ACC112 (cell line): ENCODE measurements around the gene PLXNA2.

Experiments
- H2AFZ ChIP-seq: fragments of 200-600 bp; sonication (generic); one replicate; pipeline ENCODE4 v1.6.0; 2017; ENCODE audit warnings: antibody characterized with exemption, low read length; ENCODE audit not compliant: unreplicated experiment
- H3K27ac ChIP-seq: fragments of 200-600 bp; sonication (generic); 2 replicates; pipeline ENCODE4 v1.5.1; 2014; ENCODE audit warnings: low read depth, mild to moderate bottlenecking, antibody characterized with exemption, low read length, moderate library complexity
- H3K27me3 ChIP-seq: fragments of 200-600 bp; sonication (generic); 2 replicates; pipeline ENCODE4 v1.6.1; 2014; ENCODE audit warnings: mild to moderate bottlenecking, antibody characterized with exemption, low read length, moderate library complexity, mixed read lengths; ENCODE audit not compliant: insufficient read depth
- H3K36me3 ChIP-seq: fragments of 200-600 bp; sonication (generic); 2 replicates; pipeline ENCODE4 v1.6.1; 2016; ENCODE audit warnings: mild to moderate bottlenecking, antibody characterized with exemption, low read length, moderate library complexity, mixed read lengths; ENCODE audit not compliant: insufficient read depth
- H3K4me1 ChIP-seq: fragments of 200-600 bp; sonication (generic); one replicate; pipeline ENCODE4 v1.6.1; 2016; ENCODE audit warnings: low read length, mixed read lengths; ENCODE audit not compliant: insufficient read depth, unreplicated experiment, control insufficient read depth
- H3K4me3 ChIP-seq: fragments of 200-600 bp; sonication (generic); 2 replicates; pipeline ENCODE4 v1.5.1; 2014; ENCODE audit warnings: mild to moderate bottlenecking, low read depth, low read length
- H3K79me2 ChIP-seq: fragments of 200-600 bp; sonication (generic); one replicate; pipeline ENCODE4 v1.6.0; 2016; ENCODE audit warnings: low read length; ENCODE audit not compliant: control insufficient read depth, unreplicated experiment, insufficient read depth

Gene PLXNA2

DNA sequence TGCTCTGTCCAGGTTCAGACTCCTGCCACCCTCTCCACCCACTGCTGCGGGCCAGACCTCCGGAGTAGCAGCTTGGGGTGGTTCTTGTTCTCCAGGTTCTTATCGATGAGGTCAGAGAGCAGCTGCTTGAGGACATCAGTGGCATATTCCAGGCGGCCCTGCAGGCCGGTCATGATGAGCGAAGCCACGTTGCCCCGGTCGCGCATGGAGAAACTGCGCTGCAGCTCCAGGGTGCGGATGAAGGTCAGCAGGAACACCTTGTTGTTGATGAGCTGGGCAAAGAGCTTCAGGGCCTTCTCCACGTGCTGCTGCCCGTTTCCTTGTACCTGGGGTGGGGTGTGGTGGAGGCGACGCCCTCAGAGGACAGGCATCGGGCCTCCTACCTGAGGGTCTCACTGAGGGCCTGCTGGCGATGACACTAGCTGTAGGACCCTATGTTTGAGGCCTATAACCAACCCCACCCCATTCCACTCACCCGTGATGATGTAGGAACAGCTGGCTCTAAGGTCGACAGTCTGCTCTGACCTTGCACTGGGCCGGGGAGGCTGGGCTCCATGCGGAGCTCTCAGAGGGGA, 202.1 kb downstream of the PLXNA2 start:
- Histone ChIP-seq H3K36me3 (peaks cover 17% of the 10 kb centered on the region; the same call in 1 of the 2 replicates), H3K27me3 (no peaks in the 10 kb centered on the region), H3K4me3 (no peak overlapping the region), H3K4me1 (no peaks in the 10 kb centered on the region), H2AFZ (no peak overlapping the region), H3K79me2 (no peaks in the 10 kb centered on the region), H3K27ac (no peak overlapping the region)

DNA sequence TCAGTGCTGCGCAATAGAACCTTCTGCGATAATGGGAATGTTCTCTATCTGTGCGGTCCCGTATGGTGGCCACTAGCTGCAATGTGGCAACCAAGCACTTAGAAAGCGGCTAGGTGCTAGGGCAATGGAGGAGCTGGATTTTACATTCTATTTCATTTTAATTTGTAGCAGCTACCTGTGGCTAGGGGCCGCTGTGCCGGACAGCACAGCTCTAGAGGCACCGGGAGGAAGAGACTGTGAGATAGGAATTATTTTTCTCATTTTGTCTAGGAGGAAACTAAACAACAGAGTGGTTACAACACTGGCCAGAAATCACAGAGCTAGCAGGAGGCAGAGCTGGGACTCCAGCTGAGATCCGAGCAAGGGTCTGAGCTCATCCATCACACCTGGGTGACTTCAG, 202.7 kb downstream of the PLXNA2 start:
- peaks cover 17% of the 10 kb centered on the region; the same call in 1 of the 2 replicates for H3K36me3 ChIP-seq
- H3K4me1 ChIP-seq = no peaks in the 10 kb centered on the region
- H3K27ac ChIP-seq = no peak overlapping the region
- no peak overlapping the region for H3K4me3 ChIP-seq
- no peaks in the 10 kb centered on the region for H3K79me2 ChIP-seq
- no peak overlapping the region for H2AFZ ChIP-seq
- no peaks in the 10 kb centered on the region for H3K27me3 ChIP-seq

DNA sequence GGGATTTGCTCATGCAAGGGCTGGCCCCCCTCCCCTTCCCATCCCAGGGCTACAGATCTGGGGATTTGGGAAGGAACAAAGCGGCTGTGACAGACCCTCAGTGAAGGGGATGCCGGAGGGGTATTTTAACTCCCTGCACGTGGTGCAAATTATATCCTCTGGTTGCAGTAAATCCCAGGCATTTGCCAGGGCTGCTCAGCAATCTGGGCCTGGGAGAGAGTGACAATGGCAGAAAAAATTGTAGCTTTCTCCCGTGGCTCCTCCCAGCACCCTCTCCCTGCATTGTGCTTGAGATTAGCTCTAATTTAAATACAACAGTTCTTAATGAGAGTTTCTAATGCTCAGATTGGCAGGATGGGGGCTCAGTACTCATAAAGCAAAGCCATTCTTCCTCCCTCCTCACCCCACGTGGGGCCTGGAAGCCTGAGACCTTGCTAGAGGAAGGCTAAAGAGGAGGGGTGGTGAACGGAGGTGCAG, 203.3 kb downstream of the PLXNA2 start:
- H3K4me1 ChIP-seq = no peaks in the 10 kb centered on the region
- no peak overlapping the region for H3K27ac ChIP-seq
- no peaks in the 10 kb centered on the region for H3K79me2 ChIP-seq
- H3K4me3 ChIP-seq = no peak overlapping the region
- H2AFZ ChIP-seq = no peak overlapping the region
- H3K36me3 ChIP-seq = peaks cover 17% of the 10 kb centered on the region; the same call in 1 of the 2 replicates
- no peaks in the 10 kb centered on the region for H3K27me3 ChIP-seq

DNA sequence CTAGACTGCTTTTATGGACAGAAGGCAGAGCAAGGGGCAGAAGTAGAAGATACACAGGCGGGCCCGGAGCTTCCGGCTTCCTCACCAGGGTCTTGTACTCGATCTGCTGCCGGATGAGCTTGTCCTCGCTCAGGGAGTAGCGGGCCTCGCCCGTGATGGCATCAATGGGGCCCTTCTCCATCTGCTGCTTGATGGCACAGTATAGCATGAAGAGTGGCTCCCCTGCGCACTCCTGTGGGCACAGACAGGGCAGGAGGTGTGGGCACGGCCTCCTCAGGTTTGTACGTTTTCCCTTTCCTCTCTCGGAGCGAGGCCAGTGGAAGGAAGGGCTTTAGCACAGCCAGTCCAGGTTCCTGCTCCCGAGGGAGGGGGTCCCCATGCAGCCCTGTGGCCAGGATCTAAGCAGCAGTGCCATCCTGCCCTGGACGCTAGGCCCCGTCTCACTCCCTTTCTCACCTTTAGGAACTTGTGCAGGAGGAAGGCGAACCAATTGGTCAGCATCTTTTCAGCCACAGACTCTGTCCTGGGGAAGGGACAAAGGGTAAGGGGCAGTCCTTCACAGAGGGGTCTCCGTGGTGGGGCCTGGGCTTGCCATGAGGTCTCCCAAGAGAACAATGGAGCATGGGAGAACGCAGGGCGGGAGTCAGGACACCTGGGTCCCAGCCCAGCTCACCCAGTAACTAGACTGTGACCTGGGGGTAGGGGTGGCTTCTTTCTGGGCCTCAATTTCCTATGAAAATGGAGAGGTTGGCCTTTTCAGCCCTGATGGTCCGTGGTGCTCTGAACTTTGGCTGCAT, 204.4 kb downstream of the PLXNA2 start:
- Histone ChIP-seq H2AFZ (no peak overlapping the region), H3K27ac (no peak overlapping the region), H3K36me3 (peaks cover 7% of the 10 kb centered on the region; the same call in 1 of the 2 replicates), H3K27me3 (no peaks in the 10 kb centered on the region), H3K79me2 (no peaks in the 10 kb centered on the region), H3K4me1 (no peaks in the 10 kb centered on the region), H3K4me3 (no peak overlapping the region)

DNA sequence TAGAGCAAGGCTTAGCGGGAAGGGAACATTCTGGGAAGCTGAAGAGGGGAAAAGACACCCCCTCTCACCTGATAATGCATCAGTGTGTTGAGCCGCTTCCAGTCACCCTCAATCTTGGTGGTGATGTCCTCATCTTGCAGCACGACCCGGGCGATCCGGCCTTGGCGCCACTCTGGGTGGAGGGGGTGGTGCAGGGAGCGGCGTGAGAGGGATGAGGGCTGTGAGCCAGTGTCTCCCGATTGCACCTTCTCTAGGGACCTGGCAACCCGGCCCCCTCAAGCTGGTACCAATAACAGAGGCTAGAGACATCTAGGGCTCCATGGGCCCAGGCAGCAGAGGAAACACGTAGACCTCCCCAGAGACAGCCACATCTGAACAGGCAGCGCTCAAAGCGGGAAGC, 205.9 kb downstream of the PLXNA2 start:
- no peaks in the 10 kb centered on the region for H3K27me3 ChIP-seq
- H3K4me1 ChIP-seq = no peaks in the 10 kb centered on the region
- peaks cover 5% of the 10 kb centered on the region; the same call in 1 of the 2 replicates for H3K36me3 ChIP-seq
- no peak overlapping the region for H3K27ac ChIP-seq
- H2AFZ ChIP-seq = no peak overlapping the region
- H3K4me3 ChIP-seq = no peak overlapping the region
- no peaks in the 10 kb centered on the region for H3K79me2 ChIP-seq

DNA sequence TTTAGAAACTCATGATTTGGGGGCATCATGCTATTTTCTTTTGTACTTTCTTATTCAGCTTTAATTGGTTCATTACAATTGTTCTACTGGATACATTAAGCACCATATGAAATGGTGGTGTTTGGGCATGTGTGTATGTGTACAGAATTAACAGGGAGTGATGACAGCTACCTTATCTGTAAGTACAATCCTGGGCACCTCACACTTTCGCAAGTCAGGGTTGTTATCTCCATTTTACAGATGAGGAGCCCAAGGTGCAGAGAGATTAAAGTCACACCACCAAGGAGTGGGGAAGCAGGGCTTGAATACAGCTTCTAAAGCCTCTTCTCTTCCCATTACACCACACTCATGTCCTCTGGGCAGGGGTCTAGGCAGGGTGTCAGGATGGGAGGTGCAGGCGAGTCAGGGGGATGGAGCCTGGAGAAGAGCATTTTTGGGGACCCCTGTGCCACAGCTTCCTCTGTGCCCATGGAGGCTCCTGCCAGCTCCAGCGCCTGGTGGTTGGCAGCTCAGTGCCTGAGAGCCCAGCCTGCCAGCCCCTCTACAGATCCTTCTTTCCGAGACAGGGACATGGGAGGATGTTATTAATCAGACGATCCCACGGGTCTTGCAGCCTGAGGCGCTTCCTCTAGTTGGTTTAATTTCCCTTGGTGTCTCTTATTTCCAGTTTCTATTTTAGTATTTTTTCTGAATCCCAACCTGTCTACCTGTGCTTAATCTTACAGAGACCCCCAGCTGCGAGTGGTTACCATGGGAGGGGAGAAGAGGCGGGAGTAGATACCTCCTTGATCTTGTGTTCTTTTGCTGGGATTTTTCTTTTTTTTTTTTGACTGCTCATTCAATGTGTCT, 207.0 kb downstream of the PLXNA2 start:
- Histone ChIP-seq H3K36me3 (peaks cover 5% of the 10 kb centered on the region; the same call in 1 of the 2 replicates), H3K4me1 (peaks cover under 1% of the 10 kb centered on the region)

DNA sequence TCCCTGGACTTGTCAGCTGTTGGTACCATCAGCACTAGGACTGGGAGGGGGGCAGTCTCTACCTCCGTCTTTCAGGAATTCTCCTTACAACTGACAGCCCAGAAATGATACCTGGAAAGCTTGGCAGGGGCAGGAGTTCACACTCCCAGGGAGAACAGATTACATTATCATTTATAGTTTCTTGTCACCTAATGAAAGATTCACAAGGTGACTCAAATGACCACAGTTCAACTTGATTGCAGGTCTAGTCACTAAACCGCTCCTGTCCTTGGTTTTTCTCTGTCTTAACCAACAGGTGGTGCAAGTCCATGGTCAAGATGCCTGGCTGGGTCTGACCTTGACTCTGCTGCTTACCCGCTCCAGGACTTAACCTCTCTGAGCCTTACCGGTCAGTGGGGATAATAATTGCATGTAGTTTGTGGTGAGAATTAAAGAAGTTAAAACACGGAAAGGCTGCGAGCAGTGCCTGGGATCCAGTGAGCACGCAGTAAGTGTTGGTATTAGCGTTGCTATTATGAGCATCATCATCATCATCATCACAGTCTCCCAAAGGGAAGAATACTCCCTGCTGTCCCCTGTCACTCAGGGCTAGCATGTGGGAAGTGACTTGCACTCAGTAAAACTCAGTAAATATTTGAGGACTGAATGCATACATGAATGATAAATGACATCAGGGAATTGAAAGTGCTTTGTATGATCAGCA, 207.9 kb downstream of the PLXNA2 start:
- peaks cover 6% of the 10 kb centered on the region for H3K4me1 ChIP-seq
- no peaks in the 10 kb centered on the region for H3K27me3 ChIP-seq
- no peaks in the 10 kb centered on the region for H3K79me2 ChIP-seq
- no peak overlapping the region for H3K27ac ChIP-seq
- H3K4me3 ChIP-seq = no peak overlapping the region
- no peak overlapping the region for H2AFZ ChIP-seq
- H3K36me3 ChIP-seq = peaks cover 4% of the 10 kb centered on the region; the same call in 1 of the 2 replicates

More for the DNA sequence above, 207.0 kb downstream of the PLXNA2 start:
- Histone ChIP-seq H3K27me3 (no peaks in the 10 kb centered on the region), H3K27ac (no peak overlapping the region), H3K4me3 (no peak overlapping the region), H2AFZ (no peak overlapping the region), H3K79me2 (no peaks in the 10 kb centered on the region)

DNA sequence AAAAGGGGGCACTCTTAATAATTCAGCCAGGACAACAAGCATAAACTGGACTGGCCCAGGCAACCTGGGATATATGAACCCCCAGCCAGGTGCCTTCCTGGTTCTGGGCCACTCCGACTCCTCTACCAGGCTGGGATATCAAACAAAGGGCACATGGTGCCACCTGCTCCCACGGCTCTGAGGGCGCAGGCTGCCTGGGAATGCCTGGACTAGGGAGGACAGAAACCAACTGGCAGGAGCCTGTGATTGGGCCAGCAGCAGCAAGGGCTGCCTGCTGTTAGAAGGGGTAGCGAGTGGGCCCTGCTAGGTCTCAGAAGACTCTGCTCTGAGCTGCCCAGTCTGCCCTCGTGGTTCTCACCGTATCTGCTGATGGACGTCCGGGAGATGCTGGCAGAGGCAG, 210.0 kb downstream of the PLXNA2 start:
- no peak overlapping the region for H2AFZ ChIP-seq
- no peak overlapping the region for H3K4me3 ChIP-seq
- H3K36me3 ChIP-seq = peaks cover 7% of the 10 kb centered on the region; the same call in 1 of the 2 replicates
- H3K79me2 ChIP-seq = no peaks in the 10 kb centered on the region
- H3K27me3 ChIP-seq = no peaks in the 10 kb centered on the region
- peaks cover 27% of the 10 kb centered on the region for H3K4me1 ChIP-seq
- no peak overlapping the region for H3K27ac ChIP-seq

DNA sequence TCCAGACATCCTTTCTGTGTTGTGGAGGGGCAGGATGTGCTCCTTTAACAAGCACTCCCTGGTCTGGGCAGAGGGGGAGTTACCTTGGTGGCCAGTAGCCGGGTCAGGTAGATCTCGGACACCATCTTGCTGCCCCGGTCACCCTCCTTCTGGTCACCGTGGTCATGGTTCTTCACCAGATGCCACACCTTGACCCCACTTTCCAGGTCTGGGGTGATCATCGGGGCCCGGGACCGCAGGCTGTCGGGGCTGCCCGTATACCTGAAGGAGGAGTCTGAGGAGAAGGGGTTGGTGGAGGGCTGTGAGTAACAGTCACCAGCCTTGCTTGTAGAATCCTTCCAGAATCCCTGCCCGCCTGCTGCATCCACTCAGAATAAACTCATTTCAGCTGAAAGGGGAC, 210.9 kb downstream of the PLXNA2 start:
- Histone ChIP-seq H3K4me3 (no peak overlapping the region), H3K27ac (no peak overlapping the region), H2AFZ (no peak overlapping the region), H3K27me3 (no peaks in the 10 kb centered on the region), H3K79me2 (no peaks in the 10 kb centered on the region), H3K36me3 (peaks cover 12% of the 10 kb centered on the region; the same call in 1 of the 2 replicates), H3K4me1 (peaks cover 28% of the 10 kb centered on the region)

DNA sequence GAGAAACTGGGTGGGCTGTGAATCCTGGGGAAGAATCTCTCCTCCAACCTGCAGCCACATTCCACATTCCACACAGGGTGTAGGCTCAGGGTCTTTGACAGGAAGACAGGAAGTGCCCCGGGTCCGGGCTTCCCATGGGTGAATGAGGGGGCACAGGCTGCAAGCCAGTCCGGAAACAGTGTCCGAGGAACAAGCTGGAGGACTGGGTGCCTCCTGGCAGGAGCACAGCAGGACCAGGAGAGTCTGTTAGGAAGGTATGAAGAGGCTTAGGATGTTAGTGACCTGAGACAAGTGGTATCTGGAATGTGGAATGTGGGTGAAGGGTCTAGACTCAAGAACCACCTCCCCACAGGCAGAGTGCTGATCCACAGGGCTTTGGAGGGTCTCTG, 212.3 kb downstream of the PLXNA2 start:
- Histone ChIP-seq H3K79me2 (no peaks in the 10 kb centered on the region), H3K36me3 (peaks cover 12% of the 10 kb centered on the region; the same call in 1 of the 2 replicates), H3K27me3 (no peaks in the 10 kb centered on the region), H3K27ac (no peak overlapping the region), H3K4me1 (peaks cover 28% of the 10 kb centered on the region), H2AFZ (no peak overlapping the region), H3K4me3 (no peak overlapping the region)
